Mesothelial cell of epicardium (in vitro differentiated cells): Measurements from ENCODE around the gene NUBP2. TPM values are rescaled to one million over a fixed set of nuclear protein-coding genes. Genes with fewer than 3 reads are reported as not detected.

Experiments
- DNase-seq, 2 experiments: peaks; one replicate each; pipeline ENCODE4 v3.0.0; 2021; ENCODE audit warnings: low spot score in 2 of 2; ENCODE audit not compliant: unreplicated experiment in 2 of 2
- H3K27ac Mint-ChIP-seq: 2 replicates; pipeline ENCODE4 v1.8.0; 2021; ENCODE audit warnings: mixed read lengths
- H3K27me3 Mint-ChIP-seq: 2 replicates; pipeline ENCODE4 v1.8.0; 2021; ENCODE audit warnings: low read depth, mixed read lengths
- H3K36me3 Mint-ChIP-seq: 2 replicates; pipeline ENCODE4 v1.8.0; 2021; ENCODE audit warnings: mixed read lengths
- H3K4me1 Mint-ChIP-seq: 2 replicates; pipeline ENCODE4 v1.8.0; 2021; ENCODE audit warnings: mixed read lengths
- H3K4me3 Mint-ChIP-seq: 2 replicates; pipeline ENCODE4 v1.8.0; 2021; ENCODE audit warnings: mild to moderate bottlenecking, moderate library complexity, mixed read lengths
- H3K9me3 Mint-ChIP-seq: 2 replicates; pipeline ENCODE4 v1.8.0; 2021; ENCODE audit warnings: mixed read lengths
- total RNA-seq: library from RNA; stranded (reverse); gene quantifications from 3 replicates; pipeline ENCODE4 v1.2.1, GENCODE V29; 2021
- TF ChIP-seq, protein P1 (sequence below): fragments of 200-600 bp; sonication (generic); IDR thresholded peaks from one replicate; pipeline ENCODE4 v1.5.0; 2021; ENCODE audit warnings: antibody characterized with exemption; ENCODE audit not compliant: unreplicated experiment

Gene NUBP2
- total RNA-seq, 1 donor from 2014 or later: 63.6 TPM

DNA sequence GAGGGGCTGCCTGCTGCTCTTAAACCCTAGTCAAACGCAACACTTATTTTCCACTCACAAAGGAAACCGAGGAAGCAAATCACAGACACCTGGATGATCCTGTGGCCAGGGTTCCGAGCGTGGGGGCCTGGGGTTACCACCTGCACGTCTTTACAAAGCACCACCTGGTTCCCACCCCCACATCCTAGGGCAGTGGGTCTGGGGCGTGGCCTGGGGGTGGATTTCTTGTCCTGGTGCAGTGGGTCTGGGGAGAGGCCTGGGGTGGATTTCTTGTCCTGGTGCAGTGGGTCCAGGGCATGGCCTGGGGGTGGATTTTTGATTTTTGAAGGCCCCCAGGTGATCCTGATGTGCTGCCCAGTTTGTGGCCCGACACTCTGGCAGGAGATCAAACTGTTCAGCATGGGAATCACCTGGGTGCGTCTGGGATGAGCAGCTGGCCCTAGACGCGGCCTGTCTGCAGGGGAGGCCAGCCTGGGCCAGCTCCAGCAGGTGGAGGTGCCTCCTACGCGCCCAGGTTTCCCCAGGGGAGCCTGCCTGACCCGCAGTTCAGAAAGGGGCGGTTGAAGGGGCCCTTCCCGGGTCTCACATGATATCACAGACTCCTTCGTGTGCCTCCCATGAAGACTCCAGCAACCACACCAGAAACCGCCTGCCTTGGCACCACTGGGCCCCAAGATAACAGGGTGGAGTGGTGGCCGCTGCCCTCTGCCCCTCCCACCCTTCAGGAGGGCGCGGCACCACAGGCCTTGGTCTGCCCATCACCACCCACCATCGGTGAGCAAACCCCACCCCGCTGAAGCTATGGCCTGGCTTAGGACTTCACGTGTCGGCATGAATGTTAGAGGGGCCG lies 37.6 kb downstream of the NUBP2 start:
- DNase-seq: no peak
- H3K36me3 Mint-ChIP-seq: peaks cover 4% of the 10 kb centered on the region
- H3K27me3 Mint-ChIP-seq: no peaks in the 10 kb centered on the region
- H3K4me3 Mint-ChIP-seq: no peak overlapping the region
- no peaks in the 10 kb centered on the region for H3K9me3 Mint-ChIP-seq
- H3K27ac Mint-ChIP-seq: no peak overlapping the region
- no peaks in the 10 kb centered on the region for H3K4me1 Mint-ChIP-seq
- TF ChIP-seq, protein P1, sequence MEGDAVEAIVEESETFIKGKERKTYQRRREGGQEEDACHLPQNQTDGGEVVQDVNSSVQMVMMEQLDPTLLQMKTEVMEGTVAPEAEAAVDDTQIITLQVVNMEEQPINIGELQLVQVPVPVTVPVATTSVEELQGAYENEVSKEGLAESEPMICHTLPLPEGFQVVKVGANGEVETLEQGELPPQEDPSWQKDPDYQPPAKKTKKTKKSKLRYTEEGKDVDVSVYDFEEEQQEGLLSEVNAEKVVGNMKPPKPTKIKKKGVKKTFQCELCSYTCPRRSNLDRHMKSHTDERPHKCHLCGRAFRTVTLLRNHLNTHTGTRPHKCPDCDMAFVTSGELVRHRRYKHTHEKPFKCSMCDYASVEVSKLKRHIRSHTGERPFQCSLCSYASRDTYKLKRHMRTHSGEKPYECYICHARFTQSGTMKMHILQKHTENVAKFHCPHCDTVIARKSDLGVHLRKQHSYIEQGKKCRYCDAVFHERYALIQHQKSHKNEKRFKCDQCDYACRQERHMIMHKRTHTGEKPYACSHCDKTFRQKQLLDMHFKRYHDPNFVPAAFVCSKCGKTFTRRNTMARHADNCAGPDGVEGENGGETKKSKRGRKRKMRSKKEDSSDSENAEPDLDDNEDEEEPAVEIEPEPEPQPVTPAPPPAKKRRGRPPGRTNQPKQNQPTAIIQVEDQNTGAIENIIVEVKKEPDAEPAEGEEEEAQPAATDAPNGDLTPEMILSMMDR: no peak

GRCh38 chr16:1820946-1821290 lies 38.2 kb downstream of the NUBP2 start:
- Mint-ChIP-seq H3K27me3 (no peaks in the 10 kb centered on the region), H3K27ac (no peak overlapping the region), H3K4me1 (peaks cover 4% of the 10 kb centered on the region), H3K36me3 (no peaks in the 10 kb centered on the region), H3K4me3 (no peak overlapping the region), H3K9me3 (no peaks in the 10 kb centered on the region)
- DNase-seq: no peak
- TF ChIP-seq, protein P1: no peak

DNA sequence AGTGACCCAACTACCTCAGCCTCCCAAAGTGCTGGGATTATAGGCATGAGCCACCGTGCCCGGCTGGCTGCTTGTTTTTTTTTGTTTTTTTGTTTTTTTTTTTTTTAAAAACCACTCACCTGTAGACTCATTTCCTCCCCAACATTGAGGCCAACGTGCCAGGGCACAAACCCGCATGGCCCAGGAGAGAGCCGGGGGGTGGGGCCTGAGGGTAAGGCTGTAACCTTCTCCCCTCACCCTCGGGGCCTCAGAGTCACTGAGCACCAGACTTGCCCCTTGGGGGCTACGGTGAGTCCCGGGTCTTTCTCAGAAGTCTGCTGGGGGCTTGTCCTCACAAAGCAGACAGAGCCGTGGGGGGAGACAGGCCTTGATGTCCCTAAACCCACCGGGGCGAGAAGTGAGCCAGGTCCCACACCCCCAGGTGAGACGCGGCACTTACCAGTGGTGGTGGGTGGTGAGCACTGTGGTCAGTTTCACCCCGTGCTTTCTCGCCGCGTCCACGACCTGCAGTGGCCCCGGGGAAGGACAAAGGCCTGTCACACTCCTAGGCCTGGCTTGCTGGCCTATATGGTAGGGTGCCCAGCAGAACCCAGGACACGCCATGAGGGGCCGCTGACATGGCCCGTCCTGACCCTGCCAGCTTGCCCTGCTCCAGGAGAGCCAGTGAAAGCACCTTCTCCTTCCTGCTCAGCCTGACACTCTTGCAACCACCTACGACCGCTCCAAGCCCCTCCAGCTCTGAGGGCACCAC lies 39.3 kb downstream of the NUBP2 start:
- Mint-ChIP-seq H3K4me3 (no peak overlapping the region), H3K27ac (no peak overlapping the region), H3K9me3 (no peaks in the 10 kb centered on the region), H3K36me3 (no peaks in the 10 kb centered on the region), H3K4me1 (peaks cover 4% of the 10 kb centered on the region), H3K27me3 (no peaks in the 10 kb centered on the region)
- no peak for DNase-seq
- TF ChIP-seq, protein P1: no peak

DNA sequence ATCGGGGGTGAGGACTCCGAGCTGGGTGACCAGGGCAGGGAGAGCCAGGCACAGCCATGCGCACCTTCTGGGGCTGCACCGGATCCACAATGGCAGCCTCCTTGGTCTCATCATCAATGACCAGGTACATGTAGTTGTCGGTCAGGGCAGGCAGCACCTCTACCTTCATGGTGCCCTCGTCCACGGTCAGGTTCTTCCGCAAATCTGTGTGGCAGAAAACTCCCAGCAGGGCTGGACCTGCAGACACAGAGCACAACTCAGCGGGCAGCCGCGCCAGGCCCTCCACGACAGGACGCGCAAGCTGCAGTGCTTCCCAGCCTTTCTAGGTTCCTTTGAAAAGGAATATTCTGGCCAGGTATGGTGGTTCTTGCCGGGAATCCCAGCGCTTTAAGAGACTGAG lies 40.0 kb downstream of the NUBP2 start:
- Mint-ChIP-seq H3K27me3 (no peaks in the 10 kb centered on the region), H3K4me1 (peaks cover 10% of the 10 kb centered on the region), H3K36me3 (no peaks in the 10 kb centered on the region), H3K27ac (no peak overlapping the region), H3K4me3 (no peak overlapping the region), H3K9me3 (no peaks in the 10 kb centered on the region)
- TF ChIP-seq, protein P1: no peak
- no peak for DNase-seq

GRCh38 chr16:1823821-1824220 lies 41.1 kb downstream of the NUBP2 start:
- Mint-ChIP-seq H3K4me3 (no peak overlapping the region), H3K27me3 (no peaks in the 10 kb centered on the region), H3K9me3 (no peaks in the 10 kb centered on the region), H3K4me1 (peaks cover 17% of the 10 kb centered on the region), H3K27ac (no peak overlapping the region), H3K36me3 (no peaks in the 10 kb centered on the region)
- no peak for DNase-seq
- TF ChIP-seq, protein P1: no peak
